Fibroblast of lung (primary cell): ENCODE measurements around the gene CPN1. TPM values are rescaled to one million over a fixed set of nuclear protein-coding genes. Genes with fewer than 3 reads are reported as not detected.
"Not testable (repeated sequence)": the region's sequence is repeated elsewhere in the genome, so short reads cannot be mapped to it uniquely, and the experiment has no call there.

ENCODE experiments used
- DNase-seq, 2 donors: peaks; one replicate each; pipeline versions ENCODE4 v3.0.0 to v3.0.0-alpha.2; 2010; ENCODE audit warnings: low read depth in 2 of 2
- H2AFZ ChIP-seq: 2 replicates; pipeline ENCODE4 v1.5.1; 2012; ENCODE audit warnings: low read length, control low read depth, inconsistent platforms
- H3K27ac ChIP-seq: 2 replicates; pipeline ENCODE4 v1.5.1; 2011; ENCODE audit warnings: low read length, control low read depth; ENCODE audit not compliant: insufficient read depth
- H3K27me3 ChIP-seq: 2 replicates; pipeline ENCODE4 v1.5.1; 2011; ENCODE audit warnings: mild to moderate bottlenecking, low read length; ENCODE audit not compliant: control insufficient read depth, insufficient read depth
- H3K36me3 ChIP-seq: 2 replicates; pipeline ENCODE4 v1.5.1; 2011; ENCODE audit warnings: low read length; ENCODE audit not compliant: control insufficient read depth, insufficient read depth
- H3K4me1 ChIP-seq: 2 replicates; pipeline ENCODE4 v1.5.1; 2011; ENCODE audit warnings: low read length; ENCODE audit not compliant: control insufficient read depth, insufficient read depth; ENCODE audit errors: extremely low read depth
- H3K4me2 ChIP-seq: 2 replicates; pipeline ENCODE4 v1.5.1; 2011; ENCODE audit warnings: low read length, control low read depth; ENCODE audit not compliant: insufficient read depth; ENCODE audit errors: extremely low read depth
- H3K4me3 ChIP-seq, 4 experiments: fragments of 200-600 bp in 1 of 4; sonication (generic) in 1 of 4; replicated peaks in 1 of 4; 2 replicates each; pipeline ENCODE4 v1.5.1; 2011 to 2016; ENCODE audit warnings: low read length in 4 of 4, low read depth in 3 of 4, mild to moderate bottlenecking in 3 of 4, control low read depth in 2 of 4, inconsistent platforms in 1 of 4, mixed read lengths in 1 of 4; ENCODE audit not compliant: insufficient read depth in 1 of 4; ENCODE audit errors: control extremely low read depth in 1 of 4
- H3K79me2 ChIP-seq: 2 replicates; pipeline ENCODE4 v1.5.1; 2012; ENCODE audit warnings: mild to moderate bottlenecking, low read length, inconsistent platforms; ENCODE audit not compliant: control insufficient read depth, insufficient read depth
- H3K9ac ChIP-seq: 2 replicates; pipeline ENCODE4 v1.5.1; 2011; ENCODE audit warnings: mild to moderate bottlenecking, low read length, control low read depth; ENCODE audit not compliant: insufficient read depth
- H3K9me3 ChIP-seq: 2 replicates; pipeline ENCODE4 v1.5.1; 2012; ENCODE audit warnings: low read depth, low read length; ENCODE audit not compliant: control insufficient read depth, insufficient read depth
- H4K20me1 ChIP-seq: 2 replicates; pipeline ENCODE4 v1.5.1; 2011; ENCODE audit warnings: low read length; ENCODE audit not compliant: control insufficient read depth, insufficient read depth; ENCODE audit errors: extremely low read depth
- EZH2 ChIP-seq: IDR thresholded peaks from 2 replicates; pipeline ENCODE4 v1.5.1; 2012; ENCODE audit warnings: low read length, control low read depth, mild to moderate bottlenecking; ENCODE audit errors: missing control alignments
- polyA plus RNA-seq, 2 donors: library from polyadenylated mRNA; depleted of rRNA in 1 of 2; stranded (reverse) in 1 of 2; unstranded in 1 of 2; fragments of >200 nt; gene quantifications; 2 replicates each; pipeline ENCODE4 v1.2.1, GENCODE V29; 2011 to 2012; ENCODE audit warnings: missing spikeins in 1 of 2
- total RNA-seq: library from RNA; depleted of rRNA; stranded (reverse); fragments of >200 nt; gene quantifications from 2 replicates; pipeline ENCODE4 v1.2.1, GENCODE V29; 2014
- TF ChIP-seq, protein P1 (sequence below), 2 donors: IDR thresholded peaks in 1 of 2; conservative IDR thresholded peaks in 1 of 2; 1 replicate in 1 of 2; 2 replicates in 1 of 2; pipeline ENCODE4 v1.5.1; 2011 to 2012; ENCODE audit warnings: low read length in 2 of 2, control low read depth in 1 of 2, inconsistent platforms in 1 of 2, low read depth in 1 of 2, mild to moderate bottlenecking in 1 of 2

Gene CPN1
- total and polyA plus RNA-seq, 2 donors (not counting 1 experiment from before 2014, with no cell fraction given), result not detected

GRCh38 chr10:100128951-100129350 lies 47.3 kb upstream of the CPN1 start:
- Histone ChIP-seq H3K27me3 (peaks cover 2% of the 10 kb centered on the region), H3K4me3 (no peak overlapping the region), H3K4me2 (no peak overlapping the region), H3K9ac (no peak overlapping the region), H3K4me1 (no peaks in the 10 kb centered on the region), H3K9me3 (no peaks in the 10 kb centered on the region), H4K20me1 (no peaks in the 10 kb centered on the region), H3K27ac (no peak overlapping the region), H3K79me2 (no peaks in the 10 kb centered on the region), H2AFZ (no peak overlapping the region), H3K36me3 (no peaks in the 10 kb centered on the region)
- TF ChIP-seq, protein P1, sequence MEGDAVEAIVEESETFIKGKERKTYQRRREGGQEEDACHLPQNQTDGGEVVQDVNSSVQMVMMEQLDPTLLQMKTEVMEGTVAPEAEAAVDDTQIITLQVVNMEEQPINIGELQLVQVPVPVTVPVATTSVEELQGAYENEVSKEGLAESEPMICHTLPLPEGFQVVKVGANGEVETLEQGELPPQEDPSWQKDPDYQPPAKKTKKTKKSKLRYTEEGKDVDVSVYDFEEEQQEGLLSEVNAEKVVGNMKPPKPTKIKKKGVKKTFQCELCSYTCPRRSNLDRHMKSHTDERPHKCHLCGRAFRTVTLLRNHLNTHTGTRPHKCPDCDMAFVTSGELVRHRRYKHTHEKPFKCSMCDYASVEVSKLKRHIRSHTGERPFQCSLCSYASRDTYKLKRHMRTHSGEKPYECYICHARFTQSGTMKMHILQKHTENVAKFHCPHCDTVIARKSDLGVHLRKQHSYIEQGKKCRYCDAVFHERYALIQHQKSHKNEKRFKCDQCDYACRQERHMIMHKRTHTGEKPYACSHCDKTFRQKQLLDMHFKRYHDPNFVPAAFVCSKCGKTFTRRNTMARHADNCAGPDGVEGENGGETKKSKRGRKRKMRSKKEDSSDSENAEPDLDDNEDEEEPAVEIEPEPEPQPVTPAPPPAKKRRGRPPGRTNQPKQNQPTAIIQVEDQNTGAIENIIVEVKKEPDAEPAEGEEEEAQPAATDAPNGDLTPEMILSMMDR (conservative IDR thresholded peaks at IDR 0.05 in 1 of 2, IDR thresholded peaks at IDR 0.05 in 1 of 2; ENCODE audit: low read depth in 1 of 2, low read length in 2 of 2), result no peak
- TF ChIP-seq EZH2, result no peak
- no peak for DNase-seq

DNA sequence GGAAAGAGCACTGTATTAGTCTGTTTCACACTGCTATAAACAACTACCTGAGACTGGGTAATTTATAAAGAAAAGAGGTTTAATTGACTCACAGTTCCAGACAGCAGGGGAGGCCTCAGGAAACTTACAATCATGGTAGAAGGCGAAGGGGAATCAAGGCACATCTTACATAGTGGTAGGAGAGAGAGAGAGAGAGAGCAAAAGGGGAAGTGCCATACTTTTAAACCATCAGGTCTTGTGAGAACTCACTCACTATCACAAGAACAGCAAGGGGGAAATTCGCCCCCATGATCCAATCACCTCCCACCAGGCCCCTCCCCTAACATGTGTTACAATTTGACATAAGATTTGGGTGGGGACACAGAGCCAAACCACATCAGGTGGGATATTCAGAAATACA lies 43.7 kb upstream of the CPN1 start:
- not testable (repeated sequence) for H3K27me3 ChIP-seq, H3K79me2 ChIP-seq, H3K27ac ChIP-seq, H3K4me1 ChIP-seq, H3K9me3 ChIP-seq, H3K9ac ChIP-seq, DNase-seq, H3K4me3 ChIP-seq, H2AFZ ChIP-seq, H3K36me3 ChIP-seq, H4K20me1 ChIP-seq, H3K4me2 ChIP-seq

DNA sequence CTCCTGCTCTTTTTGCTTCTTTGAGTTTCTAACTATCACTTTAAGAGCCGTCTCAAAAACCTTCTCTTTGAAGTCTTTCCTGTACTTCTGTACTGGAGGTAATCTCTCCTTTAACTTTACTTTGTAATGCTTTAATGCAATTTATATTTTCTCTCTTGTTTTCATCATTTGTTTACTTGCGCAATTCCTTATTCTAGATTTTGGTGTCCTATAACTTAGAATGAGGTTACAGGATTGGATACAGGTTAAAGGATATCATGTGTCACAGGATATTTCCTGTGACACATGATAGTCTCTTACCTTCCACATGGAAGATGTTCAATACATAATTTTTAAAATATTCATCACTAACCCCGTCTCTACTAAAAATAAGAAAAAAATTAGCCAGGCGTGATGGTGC lies 42.4 kb upstream of the CPN1 start:
- no peak overlapping the region for H3K4me2 ChIP-seq
- H3K9me3 ChIP-seq, result no peaks in the 10 kb centered on the region
- no peak for DNase-seq
- H3K79me2 ChIP-seq, result no peaks in the 10 kb centered on the region
- H3K27me3 ChIP-seq, result no peaks in the 10 kb centered on the region
- no peak overlapping the region for H2AFZ ChIP-seq
- no peaks in the 10 kb centered on the region for H4K20me1 ChIP-seq
- no peaks in the 10 kb centered on the region for H3K36me3 ChIP-seq
- TF ChIP-seq, protein P1 (conservative IDR thresholded peaks at IDR 0.05 in 1 of 2, IDR thresholded peaks at IDR 0.05 in 1 of 2; ENCODE audit: low read depth in 1 of 2, low read length in 2 of 2), result no peak
- TF ChIP-seq EZH2, result no peak
- H3K9ac ChIP-seq, result no peak overlapping the region
- no peak overlapping the region for H3K4me3 ChIP-seq
- H3K27ac ChIP-seq, result no peak overlapping the region
- H3K4me1 ChIP-seq, result no peaks in the 10 kb centered on the region
